Stimulated activated CD8-positive, alpha-beta memory T cell treated with anti-CD3 and anti-CD28 coated beads, Interleukin-12 subunit alpha, Interleukin-12 subunit beta, amount 100 ng/mL, for 24 hours (primary cell): Measurements from ENCODE around the gene ANKLE1.
A peak's percentile ranks its signal among the peaks of the same experiment; 100 is the strongest.

Experiments used
- DNase-seq: peaks from one replicate; pipeline ENCODE4 v3.0.0-alpha.2; 2020; ENCODE audit errors: extremely low read depth

Gene ANKLE1

DNA sequence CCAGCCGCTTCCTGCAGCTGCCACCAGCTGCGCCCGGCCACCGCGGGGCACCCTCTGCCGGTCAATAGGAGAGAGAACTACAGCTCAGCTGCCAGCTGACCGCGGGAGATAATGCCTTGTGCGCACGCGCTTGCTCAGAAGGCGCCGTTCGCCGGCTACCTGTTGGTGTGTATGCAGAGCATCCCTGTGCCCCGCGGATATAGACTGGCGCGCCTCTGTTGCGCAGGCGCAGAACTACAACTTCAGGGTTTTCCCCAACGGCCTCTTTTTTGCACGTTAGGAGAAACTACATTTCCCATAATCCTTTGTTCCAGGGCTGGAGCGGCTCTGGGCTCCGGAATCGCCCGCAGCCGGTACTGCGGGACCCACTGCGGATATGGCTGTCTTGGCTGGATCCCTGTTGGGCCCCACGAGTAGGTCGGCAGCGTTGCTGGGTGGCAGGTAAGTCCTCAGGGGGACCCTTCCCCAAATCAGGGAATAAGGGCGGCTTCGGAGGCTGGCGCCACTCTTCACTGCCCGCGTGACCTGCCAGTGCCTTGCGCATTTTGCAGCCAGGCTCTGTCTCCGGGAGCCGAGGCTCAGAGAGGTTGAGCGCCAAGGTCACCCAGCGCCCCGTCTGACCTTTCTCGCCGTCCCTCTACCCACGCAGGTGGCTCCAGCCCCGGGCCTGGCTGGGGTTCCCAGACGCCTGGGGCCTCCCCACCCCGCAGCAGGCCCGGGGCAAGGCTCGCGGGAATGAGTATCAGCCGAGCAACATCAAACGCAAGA is 24.0 kb downstream of the ANKLE1 start, which contains the start of gene MRPL34:
TSS of gene MRPL34 (plus strand) at position 356 of the 768 bp plus-strand sequence. CDS start at position 377, 21 bp downstream.
- peak; percentile 82 for DNase-seq

DNA sequence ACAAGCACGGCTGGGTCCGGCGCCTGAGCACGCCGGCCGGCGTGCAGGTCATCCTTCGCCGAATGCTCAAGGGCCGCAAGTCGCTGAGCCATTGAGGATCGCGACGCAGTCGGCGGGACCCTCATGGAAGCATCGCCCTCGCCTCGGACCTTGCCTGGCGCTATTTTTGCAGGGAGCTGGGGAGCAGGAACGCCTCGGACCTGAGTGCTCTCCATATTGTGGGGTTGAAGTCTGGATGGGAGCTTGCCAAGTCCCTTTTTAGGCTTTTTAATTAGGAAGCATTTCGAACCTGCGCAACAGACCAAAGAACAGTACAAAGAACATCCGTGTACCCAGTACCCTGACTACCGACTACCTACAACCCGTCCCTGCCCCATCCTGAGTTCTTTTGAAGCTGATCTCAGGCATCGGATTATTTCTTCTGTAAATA is 24.6 kb downstream of the ANKLE1 start:
- no peak for DNase-seq

- no peak for DNase-seq
Measured at GRCh38 chr19:17307876-17308377, 26.2 kb downstream of the ANKLE1 start.

DNA sequence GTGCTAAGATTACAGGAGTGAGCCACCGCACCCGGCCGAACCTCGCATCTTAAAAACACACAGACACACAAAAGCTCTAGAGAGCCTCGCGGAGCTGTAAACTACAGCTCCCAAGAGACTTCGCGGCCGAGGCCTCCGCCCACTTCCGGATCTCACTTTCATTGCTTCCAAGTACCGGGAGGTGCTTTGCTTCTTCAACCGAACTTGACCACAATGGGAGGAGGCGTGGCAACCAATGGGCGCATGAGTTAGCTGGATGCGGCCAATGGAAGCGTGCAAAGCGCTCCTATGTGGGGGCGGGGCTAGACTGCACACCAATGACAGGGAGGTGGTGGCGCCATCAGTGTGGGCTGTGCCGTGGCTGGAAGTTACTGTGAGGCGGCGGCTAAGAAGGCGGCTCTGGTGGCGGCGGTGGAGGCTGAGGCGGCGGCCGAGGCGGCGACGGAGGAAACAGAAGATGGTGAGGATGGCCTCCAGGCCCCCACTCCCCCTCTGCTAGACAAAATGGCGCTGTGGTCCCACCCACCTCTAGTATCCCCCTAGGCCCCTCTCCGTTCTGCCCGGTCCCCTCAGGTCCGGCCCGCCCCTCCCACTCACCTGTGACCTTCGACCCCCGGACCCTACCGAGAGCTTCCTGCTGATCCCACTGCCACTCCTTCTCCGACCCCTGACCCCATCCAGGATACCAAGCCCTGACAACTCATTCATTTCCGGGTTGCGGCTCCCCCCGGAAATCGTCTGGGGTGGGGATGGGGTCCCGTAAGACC is 27.7 kb downstream of the ANKLE1 start, which contains the start of gene DDA1:
TSS of gene DDA1 (plus strand) at position 366 of the 767 bp plus-strand sequence. CDS start at position 458, 92 bp downstream.
- peak; percentile 96 for DNase-seq

DNA sequence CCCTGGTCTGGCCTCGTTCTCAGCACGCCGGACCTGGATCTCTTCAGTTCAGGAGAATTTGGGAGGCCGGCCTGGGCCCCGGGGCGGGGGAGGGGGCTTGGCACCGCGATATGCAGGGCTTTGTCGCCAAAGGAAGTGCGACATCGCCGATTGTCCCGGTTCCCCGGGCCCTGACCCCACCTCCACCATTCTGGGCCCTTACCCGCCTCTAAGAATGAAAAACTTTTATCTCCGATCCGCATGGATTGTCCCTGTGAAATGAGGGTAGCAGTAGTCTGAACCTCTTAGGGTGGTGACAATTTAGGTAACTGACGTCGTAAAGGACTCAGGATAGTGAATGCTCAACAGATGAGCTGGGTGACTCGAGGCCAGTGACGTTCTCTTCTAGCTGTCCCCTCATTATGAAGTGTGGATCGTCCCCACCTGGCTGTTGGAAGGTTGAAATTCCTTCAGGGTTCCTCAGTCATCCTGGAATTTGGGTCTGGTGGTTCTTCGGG is 28.3 kb downstream of the ANKLE1 start:
- DNase-seq: no peak

DNA sequence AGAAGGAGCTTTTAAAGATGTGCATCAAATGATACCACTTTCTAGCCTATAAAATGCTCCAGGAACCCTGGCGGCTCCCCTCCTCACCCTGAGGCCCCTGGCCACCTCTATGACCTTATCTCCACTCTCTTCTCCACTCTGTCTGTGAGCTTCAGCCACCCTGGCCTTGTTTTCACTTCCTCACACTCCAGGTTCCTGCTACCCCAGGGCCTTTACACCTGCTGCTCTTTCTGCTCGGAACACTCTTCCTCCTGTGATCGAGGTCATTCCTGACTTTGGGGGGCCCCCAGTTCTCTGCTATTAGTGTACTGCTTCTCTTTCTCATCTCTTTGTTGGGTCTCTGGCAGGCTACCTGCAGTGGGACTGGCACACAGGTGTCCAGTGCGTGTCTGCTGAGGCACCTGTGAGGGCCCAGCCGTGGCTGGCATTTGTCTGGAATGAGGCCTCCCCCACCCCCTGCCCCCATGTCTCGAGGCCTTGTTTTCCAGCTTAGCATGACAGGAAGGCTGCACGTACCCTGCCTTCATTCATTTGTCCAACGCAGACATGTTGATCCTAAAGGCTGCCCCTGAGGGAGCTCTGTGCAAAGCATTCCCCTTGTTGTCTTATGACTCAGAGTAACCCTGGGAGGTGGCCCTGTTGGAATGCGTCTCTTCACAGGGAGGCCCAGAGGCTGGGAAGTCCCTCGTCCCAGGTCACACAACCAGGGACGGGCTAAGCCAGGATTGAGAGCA is 29.9 kb downstream of the ANKLE1 start:
- DNase-seq: no peak

DNA sequence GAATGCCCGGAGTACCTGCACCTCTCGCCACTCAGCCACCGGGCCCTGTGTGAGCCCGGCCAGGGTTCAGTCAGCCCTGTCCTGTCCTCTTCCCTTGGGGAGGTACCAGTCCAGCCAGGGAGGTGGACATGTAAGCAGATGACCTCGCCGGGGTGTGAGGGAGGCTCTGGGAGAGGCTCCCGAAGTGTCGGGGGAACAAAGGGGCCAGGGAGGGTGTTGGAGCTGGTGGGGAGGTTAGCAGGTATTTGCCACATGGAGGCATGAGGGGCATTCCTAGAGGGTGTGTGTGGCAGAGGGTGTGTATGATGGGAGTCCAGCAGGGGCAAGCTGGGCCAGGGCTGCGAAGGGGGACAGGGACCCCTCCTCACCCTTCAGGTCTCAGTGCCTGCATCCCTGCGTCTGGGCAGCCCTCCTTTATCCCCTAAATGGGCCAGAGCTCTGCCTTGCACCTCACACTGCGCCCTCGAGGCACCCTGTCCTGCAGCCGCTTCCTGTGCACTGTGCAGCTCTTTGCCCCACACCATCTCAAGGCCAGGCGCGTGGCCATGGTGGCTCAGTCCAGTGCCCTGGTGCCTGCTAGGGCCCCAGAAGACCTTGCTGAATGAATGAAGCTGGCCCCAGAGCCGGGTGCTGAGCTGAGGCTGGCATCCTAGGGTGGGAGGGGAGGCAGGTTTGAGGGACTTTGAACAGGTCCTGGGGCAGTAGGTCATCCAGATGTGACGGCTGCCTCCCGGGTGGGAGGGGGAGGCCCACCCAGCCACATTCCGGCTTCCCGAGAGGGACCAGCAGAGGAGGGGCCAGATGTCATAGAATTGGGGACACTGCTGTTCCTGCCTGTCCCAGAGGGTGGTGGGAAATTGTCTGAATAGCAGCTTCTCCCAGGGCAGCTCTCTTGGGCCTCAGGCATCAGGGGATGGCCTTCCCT is 30.8 kb downstream of the ANKLE1 start:
- no peak for DNase-seq

- DNase-seq: no peak
Measured at GRCh38 chr19:17314007-17314593, 32.4 kb downstream of the ANKLE1 start.

DNA sequence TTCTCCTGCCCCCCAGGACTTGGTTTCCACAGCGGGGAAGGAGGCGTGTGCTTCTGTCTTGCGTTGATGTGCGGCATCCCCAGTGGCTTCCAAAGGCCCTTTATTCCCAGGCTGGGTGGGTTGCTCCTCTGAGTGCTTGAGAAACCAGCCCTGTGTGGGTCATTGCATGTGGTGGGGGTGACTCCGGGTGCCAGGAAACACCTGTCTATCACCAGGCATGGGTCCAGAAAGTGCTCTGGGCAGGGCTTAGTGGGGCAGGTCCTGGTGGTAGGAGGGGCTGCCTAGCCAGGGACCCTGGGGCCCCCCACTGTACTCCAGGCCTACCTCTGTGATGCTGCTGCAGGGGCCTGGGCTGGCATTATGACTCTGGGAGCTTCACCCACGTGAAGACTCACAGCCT is 37.3 kb downstream of the ANKLE1 start:
- no peak for DNase-seq

DNA sequence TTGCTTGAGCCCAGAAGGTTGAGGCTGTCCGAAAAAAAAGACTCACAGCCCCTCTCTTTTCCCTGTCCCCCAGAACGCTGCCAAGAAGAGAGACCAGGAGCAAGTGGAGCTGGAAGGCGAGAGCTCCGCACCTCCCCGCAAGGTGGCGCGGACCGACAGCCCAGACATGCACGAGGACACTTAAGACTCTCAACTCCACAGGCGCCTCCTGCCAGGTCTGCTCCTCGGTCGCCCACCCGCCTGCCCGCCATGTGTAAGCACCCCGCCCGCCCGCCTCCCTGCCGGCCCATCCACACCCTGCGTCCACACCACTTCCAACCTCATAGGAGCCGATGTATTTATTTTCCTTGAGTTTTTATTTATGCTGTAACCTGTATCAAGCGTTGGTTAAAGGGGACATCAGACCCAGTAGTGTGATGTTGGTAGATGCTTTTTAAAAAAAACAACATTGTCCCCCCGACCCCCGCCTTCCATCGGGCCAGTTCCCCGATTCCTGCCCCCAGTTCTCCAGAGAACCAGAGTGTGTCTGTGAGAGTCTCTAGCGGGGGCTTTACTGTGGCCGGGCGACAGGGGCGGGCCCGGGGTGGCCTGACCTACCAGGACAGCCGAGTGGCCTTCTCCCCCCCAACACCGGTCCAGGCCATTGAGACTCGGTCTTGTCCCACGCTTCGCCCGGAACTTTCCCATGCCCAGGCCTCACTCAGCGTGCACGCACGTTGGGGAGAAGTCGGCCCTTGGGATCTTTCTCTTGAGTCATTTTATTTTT is 38.0 kb downstream of the ANKLE1 start:
- no peak for DNase-seq

DNA sequence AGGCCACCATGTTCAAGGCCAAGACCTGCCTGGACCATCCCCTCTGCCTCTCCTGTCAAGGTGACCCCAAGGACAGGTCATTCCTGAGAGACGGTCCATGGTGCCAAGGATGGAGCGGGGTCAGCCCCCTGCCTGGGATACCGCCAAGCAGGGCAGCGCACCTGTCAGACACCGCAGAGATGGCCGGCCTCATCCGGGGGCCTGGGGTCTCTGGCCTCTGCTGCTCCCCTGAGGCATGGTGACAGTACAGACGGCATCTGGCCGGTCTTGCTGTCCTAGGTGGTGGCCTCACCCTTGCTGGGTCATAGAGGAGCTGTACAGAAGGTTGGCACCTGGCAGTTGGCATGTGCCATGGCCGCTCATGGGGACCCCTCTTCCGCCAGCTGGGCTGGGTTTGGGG is 38.7 kb downstream of the ANKLE1 start:
- no peak for DNase-seq

- DNase-seq: no peak
Measured at GRCh38 chr19:17321655-17322489, 40.2 kb downstream of the ANKLE1 start.

DNA sequence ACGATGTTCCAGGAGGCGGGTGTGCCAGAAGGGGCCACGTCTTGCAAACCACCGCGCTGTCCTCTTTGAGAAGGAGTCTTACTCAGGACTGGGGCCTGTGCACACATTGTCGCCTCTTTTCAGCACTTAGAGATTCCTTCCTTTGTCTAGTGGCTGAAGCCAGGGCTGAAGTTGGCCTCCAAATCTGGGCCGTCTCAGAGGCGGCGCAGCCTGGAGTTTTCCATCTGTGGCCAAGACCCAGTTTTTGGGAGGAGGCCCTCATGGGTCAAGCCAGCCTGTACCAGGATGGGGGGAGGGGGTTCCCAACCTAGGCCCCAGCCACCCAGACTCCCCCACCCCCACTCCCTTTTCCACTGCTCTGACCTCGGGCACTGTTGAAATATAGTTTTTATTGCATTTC is 41.2 kb downstream of the ANKLE1 start:
- no peak for DNase-seq

DNA sequence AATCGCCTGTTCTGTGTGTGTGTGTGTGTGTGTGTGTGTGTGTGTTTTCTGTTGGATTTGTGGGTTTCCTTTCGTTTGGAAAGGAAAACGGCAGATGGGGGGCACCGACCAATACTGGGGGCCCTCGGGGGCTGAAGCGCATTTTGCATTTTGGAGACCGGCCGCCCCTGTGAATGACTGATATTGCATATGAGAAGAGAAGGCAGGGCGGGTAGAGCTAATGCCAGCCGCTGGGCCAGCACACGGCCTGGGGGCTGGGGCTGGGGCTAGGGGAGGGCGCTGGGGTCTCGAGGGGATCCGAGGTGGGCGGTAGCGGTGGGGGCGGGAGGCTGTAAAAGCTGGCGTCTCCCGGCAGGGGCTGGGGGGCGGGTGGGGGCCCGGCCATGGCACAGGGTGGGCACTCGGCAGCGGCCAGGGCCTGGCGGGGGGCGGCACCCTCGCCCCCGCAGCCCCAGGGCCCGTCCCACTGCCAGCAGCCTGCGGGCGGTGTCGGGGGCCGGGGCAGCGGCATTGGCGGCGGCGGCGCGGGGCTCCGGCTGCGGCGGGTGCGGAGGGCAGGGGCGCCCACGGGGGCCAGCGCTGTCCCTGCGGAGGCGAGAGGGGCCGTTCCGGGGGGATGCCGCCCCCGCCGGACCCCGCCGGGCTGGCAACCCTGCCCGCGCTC is 41.7 kb downstream of the ANKLE1 start:
- DNase-seq: no peak

DNA sequence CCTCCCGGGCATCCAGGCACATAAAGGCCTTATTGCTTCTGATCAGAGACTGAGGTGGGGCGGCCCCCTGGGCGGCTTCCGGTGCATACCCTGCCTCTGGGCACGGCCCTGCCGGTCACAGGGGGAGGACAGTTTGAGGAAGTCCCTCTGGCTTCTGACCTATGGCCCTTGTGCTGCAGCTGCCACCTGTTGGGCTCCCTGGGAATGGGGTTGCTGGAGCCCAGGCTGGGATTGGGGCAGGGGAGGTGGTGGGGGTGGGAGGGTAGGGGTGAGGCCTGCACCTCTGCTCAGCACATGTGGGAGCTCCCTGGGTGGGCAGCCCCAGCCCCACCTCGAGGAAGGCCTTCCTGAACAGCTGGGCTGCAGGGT is 42.2 kb downstream of the ANKLE1 start:
- DNase-seq: no peak

DNA sequence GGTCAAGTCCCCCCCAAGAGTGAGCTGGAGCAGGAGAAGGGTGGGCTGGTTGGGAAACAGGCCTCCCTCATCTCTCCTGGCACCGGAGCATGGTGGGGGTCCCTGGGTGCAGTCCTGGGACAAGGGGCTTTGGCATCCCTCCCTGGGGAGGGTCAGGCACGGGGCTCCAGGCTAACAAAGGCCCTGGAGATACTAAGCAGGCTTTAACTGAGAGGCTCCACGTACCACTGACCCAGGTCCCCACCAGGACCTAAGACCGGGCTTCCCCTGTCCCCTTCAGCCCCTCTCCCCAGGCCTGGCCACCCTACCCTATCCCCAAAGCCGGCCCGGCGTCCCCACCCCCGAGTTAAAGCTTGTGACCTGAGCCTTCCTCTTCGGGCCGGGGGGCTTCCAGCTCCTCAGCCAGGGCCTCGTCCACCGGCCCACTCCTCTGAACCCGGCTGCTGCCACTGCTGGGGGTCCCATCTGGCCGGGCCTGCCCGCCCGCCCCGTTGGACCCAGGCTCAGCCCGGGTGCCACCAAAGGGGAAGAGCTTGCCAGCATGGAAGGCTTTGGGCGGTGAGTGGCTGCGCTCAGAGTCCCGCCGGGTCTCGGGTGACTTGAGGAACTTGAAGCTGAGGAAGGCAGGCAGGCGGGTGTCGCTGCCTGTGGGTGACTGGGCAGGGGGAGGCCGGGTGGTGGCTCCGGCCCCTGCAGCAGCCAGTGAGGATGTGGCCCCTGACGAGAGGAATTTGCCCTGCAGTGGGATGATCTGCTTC is 42.8 kb downstream of the ANKLE1 start:
- no peak for DNase-seq

DNA sequence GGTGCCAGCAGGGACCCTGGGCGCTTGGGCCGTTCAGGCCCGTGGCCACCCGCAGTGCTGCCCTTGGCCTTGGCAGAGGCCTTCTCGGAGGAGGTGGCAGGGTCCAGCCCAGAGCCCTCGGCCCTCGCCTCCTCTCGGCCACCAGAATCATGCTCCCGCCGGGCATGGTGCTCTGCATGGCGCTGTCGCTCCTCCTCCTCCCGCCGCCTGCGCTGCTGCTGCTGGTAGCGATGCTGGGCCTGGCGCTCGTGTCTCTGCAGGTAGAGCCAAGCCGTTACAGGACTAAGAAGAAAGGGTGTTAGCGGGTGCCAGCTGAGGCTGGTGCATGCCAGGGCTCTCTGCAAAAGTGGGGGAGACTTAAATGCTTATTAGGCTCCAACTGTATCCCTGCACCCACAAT is 43.4 kb downstream of the ANKLE1 start:
- DNase-seq: no peak
